K562 (cell line): ENCODE results near the gene MLLT1. TPM values are rescaled to one million over a fixed set of nuclear protein-coding genes. Genes with fewer than 3 reads are reported as not detected.

Experiments
- ATAC-seq: fragments of 200-7000 bp; cut with Tn5 transposase; 3 replicates; pipeline ENCODE4 v1.9.1; 2020; ENCODE audit warnings: moderate library complexity
- BruUV-seq: library from RNA; stranded (reverse); fragments of 400-500 nt; replicated peaks from 2 replicates; lab custom pipeline; 2021; lab: Mats Ljungman, UMichigan
- CTCF ChIA-PET: fragments of 300-600 bp; formaldehyde crosslinking; extraction: SDS; loops from one replicate; lab custom pipeline; 2021; ENCODE audit warnings: low intra/inter-chr PET ratio; lab: Yijun Ruan, JAX
- POLR2A ChIA-PET: fragments of 300-600, 350-650 bp; sonication (Branson Sonifier 250); formaldehyde crosslinking; extraction: SDS; loops from one replicate; lab custom pipeline; 2021; ENCODE audit warnings: antibody characterized with exemption, inconsistent platforms; lab: Yijun Ruan, JAX
- DNase-seq, 4 experiments: peaks; one replicate each; pipeline versions ENCODE4 v3.0.0 to v3.0.0-alpha.2; 2011 to 2018; ENCODE audit warnings: low spot score in 3 of 4, mixed read lengths in 3 of 4; ENCODE audit errors: extremely low read depth in 1 of 4
- FAIRE-seq: peaks from 2 replicates; lab custom pipeline; 2011; peaks lifted over from hg19 to GRCh38; lab: Jason Lieb, UNC
- H2AFZ ChIP-seq: 2 replicates; pipeline ENCODE4 v1.6.0; 2011; ENCODE audit warnings: low read depth, low read length, control low read depth, inconsistent platforms
- H3K27ac ChIP-seq: fragments of 200-600 bp; 3 replicates; pipeline ENCODE4 v1.8.0; 2011; ENCODE audit warnings: low read depth, mild to moderate bottlenecking, control low read depth, inconsistent platforms, low read length, moderate library complexity, mixed read lengths; ENCODE audit errors: extremely low read depth
- H3K27me3 ChIP-seq, 2 experiments: fragments of 300-600 bp in 1 of 2; 2 replicates in 1 of 2; 3 replicates in 1 of 2; pipeline versions ENCODE4 v1.6.0 to v1.8.0; 2011; ENCODE audit warnings: inconsistent platforms in 2 of 2, low read length in 2 of 2, mild to moderate bottlenecking in 1 of 2, mixed read lengths in 1 of 2, moderate library complexity in 1 of 2; ENCODE audit not compliant: control insufficient read depth in 2 of 2, insufficient read depth in 2 of 2
- H3K36me3 ChIP-seq: fragments of 300-600 bp; 3 replicates; pipeline ENCODE4 v1.8.0; 2011; ENCODE audit warnings: mild to moderate bottlenecking, low read length, inconsistent platforms; ENCODE audit not compliant: control insufficient read depth, insufficient read depth
- H3K4me1 ChIP-seq, 2 experiments: fragments of 200-600 bp in 1 of 2; replicated peaks in 1 of 2; 2 replicates in 1 of 2; 3 replicates in 1 of 2; pipeline versions ENCODE4 v1.5.1 to v1.8.0; 2011; ENCODE audit warnings: inconsistent platforms in 2 of 2, low read length in 2 of 2, mild to moderate bottlenecking in 1 of 2, mixed read lengths in 1 of 2, moderate library complexity in 1 of 2; ENCODE audit not compliant: control insufficient read depth in 2 of 2, insufficient read depth in 2 of 2
- H3K4me2 ChIP-seq: 2 replicates; pipeline ENCODE4 v1.6.1; 2011; ENCODE audit warnings: low read length, control low read depth, inconsistent platforms, mixed read lengths; ENCODE audit not compliant: insufficient read depth
- H3K4me3 ChIP-seq: fragments of 200-600 bp; sonication (generic), shearing (Covaris generic); 2 replicates; pipeline ENCODE4 v1.5.1; 2016; ENCODE audit warnings: control low read depth, inconsistent platforms
- H3K79me2 ChIP-seq: fragments of 200-600 bp; 3 replicates; pipeline ENCODE4 v1.8.0; 2011; ENCODE audit warnings: low read length, inconsistent platforms; ENCODE audit not compliant: control insufficient read depth, insufficient read depth
- H3K9ac ChIP-seq, 2 experiments: 2 replicates each; pipeline versions ENCODE4 v1.6.0 to v1.6.1; 2011; ENCODE audit warnings: low read depth in 2 of 2, low read length in 2 of 2, control low read depth in 1 of 2, inconsistent platforms in 1 of 2, mild to moderate bottlenecking in 1 of 2, mixed read lengths in 1 of 2; ENCODE audit not compliant: insufficient read depth in 1 of 2
- H3K9me1 ChIP-seq: one replicate; pipeline ENCODE4 v1.6.0; 2011; ENCODE audit warnings: inconsistent platforms, mild to moderate bottlenecking, low read length, moderate library complexity; ENCODE audit not compliant: control insufficient read depth, insufficient read depth
- H3K9me3 ChIP-seq: replicated peaks from 2 replicates; pipeline ENCODE4 v1.5.1; 2011; ENCODE audit warnings: low read depth, low read length, inconsistent platforms; ENCODE audit not compliant: control insufficient read depth, insufficient read depth
- H4K20me1 ChIP-seq: replicated peaks from 2 replicates; pipeline ENCODE4 v1.6.1; 2011; ENCODE audit warnings: low read length, inconsistent platforms, mixed read lengths; ENCODE audit not compliant: control insufficient read depth, insufficient read depth
- ATF1 ChIP-seq, 2 experiments: fragments of 450-650 bp in 1 of 2; IDR thresholded peaks; 2 replicates each; pipeline ENCODE4 v1.6.1; 2016; ENCODE audit warnings: missing compliant biosample characterization in 1 of 2, missing genetic modification characterization in 1 of 2
- BRF2 ChIP-seq: IDR thresholded peaks from 3 replicates; pipeline ENCODE4 v1.6.1; 2011; ENCODE audit warnings: borderline replicate concordance, mild to moderate bottlenecking; ENCODE audit not compliant: insufficient read length, insufficient read depth
- CEBPG ChIP-seq, 3 experiments: fragments of 200-800 bp in 1 of 3; sonication (Bioruptor generic) in 1 of 3; sonication (generic) in 1 of 3; formaldehyde crosslinking in 1 of 3; IDR thresholded peaks in 2 of 3; conservative IDR thresholded peaks in 1 of 3; 2 replicates each; pipeline versions ENCODE4 v1.6.1 to v1.8.0; 2016 to 2022; ENCODE audit warnings: missing compliant biosample characterization in 2 of 3, missing genetic modification characterization in 2 of 3, mild to moderate bottlenecking in 1 of 3, missing genetic modification reagents in 1 of 3
- GTF2A2 ChIP-seq: IDR thresholded peaks from 2 replicates; pipeline ENCODE4 v1.6.1; 2016; ENCODE audit warnings: mild to moderate bottlenecking, missing genetic modification characterization, missing compliant biosample characterization
- HDAC1 ChIP-seq, 2 experiments: fragments of 450-650 bp; IDR thresholded peaks; 2 replicates each; pipeline ENCODE4 v1.6.1; 2016 to 2017; ENCODE audit warnings: inconsistent platforms in 1 of 2, mild to moderate bottlenecking in 1 of 2, moderate library complexity in 1 of 2
- HMGXB4 ChIP-seq: sonication (generic); formaldehyde crosslinking; IDR thresholded peaks from 2 replicates; pipeline ENCODE4 v1.8.1; 2023; ENCODE audit warnings: mild to moderate bottlenecking, missing genetic modification reagents
- KLF13 ChIP-seq: fragments of 450-650 bp; IDR thresholded peaks from 2 replicates; pipeline ENCODE4 v1.6.1; 2016; ENCODE audit warnings: missing genetic modification characterization, low read depth, mild to moderate bottlenecking, missing compliant biosample characterization, moderate library complexity, borderline replicate concordance
- LARP7 ChIP-seq: fragments of 450-650 bp; IDR thresholded peaks from 2 replicates; pipeline ENCODE4 v1.6.1; 2016
- NR1H2 ChIP-seq: sonication (generic); formaldehyde crosslinking; IDR thresholded peaks from 2 replicates; pipeline ENCODE4 v1.4.0; 2020; ENCODE audit warnings: mild to moderate bottlenecking, missing genetic modification reagents
- PRMT5 ChIP-seq: sonication (generic); formaldehyde crosslinking; IDR thresholded peaks from 2 replicates; pipeline ENCODE4 v1.5.0; 2020; ENCODE audit warnings: missing genetic modification reagents
- RFX5 ChIP-seq: IDR thresholded peaks from 2 replicates; pipeline ENCODE4 v1.6.1; 2011; ENCODE audit warnings: low read depth, mild to moderate bottlenecking, improper control_type of control experiment, low read length
- ZNF512 ChIP-seq: IDR thresholded peaks from 2 replicates; pipeline ENCODE4 v1.6.1; 2016; ENCODE audit warnings: missing genetic modification characterization, missing compliant biosample characterization
- ZNF592 ChIP-seq: fragments of 450-650 bp; IDR thresholded peaks from 2 replicates; pipeline ENCODE4 v1.6.1; 2017; ENCODE audit warnings: antibody characterized with exemption, mild to moderate bottlenecking
- WGBS: fragments of 100-300 bp; shearing (Covaris generic); methylation state at CpG from one replicate; pipeline ENCODE4 v1.1.6; 2016; ENCODE audit warnings: low coverage, mixed read lengths; ENCODE audit not compliant: insufficient coverage; ENCODE audit errors: missing lambda C conversion rate; 5-methylcytosine and 5-hydroxymethylcytosine counted together
- in situ Hi-C: fragments of 300-500 bp; cut with MboI; formaldehyde crosslinking; loops from 4 replicates; pipeline ENCODE4 v1.15.0; 2018; ENCODE audit warnings: inconsistent platforms, mixed read lengths
- intact Hi-C: fragments of 100-400 bp; cut with micrococcal nuclease; formaldehyde crosslinking; loops from 2 replicates; pipeline ENCODE4 v1.14.2; 2022
- polyA plus RNA-seq, 8 experiments: library from polyadenylated mRNA; depleted of rRNA in 4 of 8; stranded (reverse) in 5 of 8; unstranded in 3 of 8; fragments of >200 nt; fragmentation: Nextera tagmentation in 2 of 8; fragmentation: Illumina TruSeq in 1 of 8; extraction: Ambion mirVana in 2 of 8; extraction: Trizol in 1 of 8; gene quantifications; 2 replicates each; pipeline versions ENCODE4 v1.2.1 to v1.2.3, GENCODE V29; 2011 to 2014; ENCODE audit warnings: inconsistent platforms in 1 of 8, missing spikeins in 1 of 8
- total RNA-seq, 7 experiments: library from RNA; depleted of rRNA in 6 of 7; stranded (reverse); fragments of >200 nt in 6 of 7; fragmentation: Illumina TruSeq in 2 of 7; extraction: Trizol in 2 of 7; gene quantifications; 2 replicates each; pipeline versions ENCODE4 v1.2.1 to v1.2.3, GENCODE V29; 2011 to 2021; ENCODE audit warnings: low replicate concordance in 1 of 7

MLLT1 gene
- total and polyA plus RNA-seq, 9 of the 15 experiments (the other 6 are each of a cell fraction or from before 2014, with no cell fraction given) = 0.23 to 63.5 (median 15.4) TPM

- FAIRE-seq (no peak), DNase-seq (no peak), ATAC-seq (no peak)
- H4K20me1 ChIP-seq = 0 out of 2 replicates have a peak, but pooled peaks cover 7% of the 10 kb centered on the region
- no peak overlapping the region for H3K4me2 ChIP-seq
- H3K9me3 ChIP-seq = no peaks in the 10 kb centered on the region
- H3K79me2 ChIP-seq = no peaks in the 10 kb centered on the region
- WGBS = 65% methylated on average over 4 of the region's 4 CpGs
- in situ Hi-C loops (no loop called here), intact Hi-C loops (no loop called here)
- no peak overlapping the region for H3K4me3 ChIP-seq
- ChIA-PET CTCF (no interaction called here), POLR2A (interaction anchor here (0.7 to 1.7 kb wide), 3 partner anchors 10 to 273 kb away, joined by 3 to 4 read pairs (median 3); no protein-coding TSS in a partner anchor)
- no peaks in the 10 kb centered on the region for H3K9me1 ChIP-seq
- H3K27ac ChIP-seq = no peak overlapping the region
- BruUV-seq = no TSS peak
- no peak overlapping the region; a peak in 1 of 4 replicates for H3K9ac ChIP-seq
- H3K36me3 ChIP-seq = peaks cover 25% of the 10 kb centered on the region; the same call in 1 of the 3 replicates
- no peaks in the 10 kb centered on the region for H3K27me3 ChIP-seq
- H2AFZ ChIP-seq = no peak overlapping the region
- H3K4me1 ChIP-seq = peaks cover 0 to 19% of the 10 kb centered on the region in 2 experiments; a peak in 2 of 5 replicates
- no peak for TF ChIP-seq CEBPG (CRISPR knock-in tag; IDR thresholded peaks at IDR 0.05)
- no peak for TF ChIP-seq CEBPG (tag; conservative IDR thresholded peaks at IDR 0.05 in 1 of 2, IDR thresholded peaks at IDR 0.05 in 1 of 2)
- TF ChIP-seq GTF2A2 (tag) = no peak
- no peak for TF ChIP-seq PRMT5 (CRISPR knock-in tag)
- TF ChIP-seq KLF13 (tag) = no peak
- TF ChIP-seq BRF2 = no peak
- no peak for TF ChIP-seq HMGXB4 (CRISPR knock-in tag)
- 0 out of 4 replicates have a peak, but pooled peaks of 1 of the 2 experiments have one; percentile 46 for TF ChIP-seq HDAC1 (IDR thresholded peaks at IDR 0.05)
- TF ChIP-seq ZNF512 (tag) = no peak
- no peak for TF ChIP-seq ZNF592
- TF ChIP-seq NR1H2 (CRISPR knock-in tag) = no peak
- TF ChIP-seq RFX5 = no peak
- TF ChIP-seq ATF1 (CRISPR knock-in tag; IDR thresholded peaks at IDR 0.05) = no peak
- no peak for TF ChIP-seq ATF1 (tag; IDR thresholded peaks at IDR 0.05)
- 0 out of 2 replicates have a peak, but pooled peaks have one; percentile 71 for TF ChIP-seq LARP7
These were observed 70.1 kb downstream of the MLLT1 start for GRCh38 chr19:6209680-6210079.
